LNCaP clone FGC (cell line): Measurements from ENCODE around the gene TECTB.

Source experiments
- DNase-seq: peaks from one replicate; pipeline ENCODE4 v3.0.0-alpha.2; 2011; ENCODE audit warnings: low read depth
- H3K4me3 ChIP-seq: 2 replicates; pipeline ENCODE4 v1.5.1; 2011; ENCODE audit warnings: mild to moderate bottlenecking, low read depth, low read length, control low read depth
- CTCF ChIP-seq: IDR thresholded peaks from 2 replicates; pipeline ENCODE4 v1.5.1; 2012; ENCODE audit warnings: mild to moderate bottlenecking; ENCODE audit not compliant: control insufficient read depth, insufficient read depth; ENCODE audit errors: extremely low read depth

The TECTB gene

GRCh38 chr10:112295853-112296830, 12.9 kb downstream of the TECTB start:
- no peak for TF ChIP-seq CTCF
- no peak overlapping the region for H3K4me3 ChIP-seq
- no peak for DNase-seq

GRCh38 chr10:112296908-112297331, 13.7 kb downstream of the TECTB start:
- no peak overlapping the region for H3K4me3 ChIP-seq
- TF ChIP-seq CTCF, result no peak
- DNase-seq, result no peak

GRCh38 chr10:112298581-112298980, 15.4 kb downstream of the TECTB start:
- no peak overlapping the region for H3K4me3 ChIP-seq
- no peak for DNase-seq
- no peak for TF ChIP-seq CTCF

GRCh38 chr10:112299456-112299855, 16.3 kb downstream of the TECTB start:
- no peak for TF ChIP-seq CTCF
- H3K4me3 ChIP-seq, result no peak overlapping the region
- DNase-seq, result peak; percentile 52

GRCh38 chr10:112302335-112302734, 19.1 kb downstream of the TECTB start:
- TF ChIP-seq CTCF, result no peak
- no peak overlapping the region for H3K4me3 ChIP-seq
- no peak for DNase-seq

GRCh38 chr10:112303528-112303927, 20.3 kb downstream of the TECTB start:
- no peak for DNase-seq
- TF ChIP-seq CTCF, result no peak

More at GRCh38 chr10:112303528-112303927, 20.3 kb downstream of the TECTB start:
- H3K4me3 ChIP-seq, result no peak overlapping the region
